ENCODE data around the gene JAG1.

Gene JAG1

GRCh38 chr20:10625641-10626040 lies 48.2 kb downstream of the JAG1 start:
- no peak for TF ChIP-seq ZNF175 (tag by site-specific recombination; IDR thresholded peaks at IDR 0.05)
- TF ChIP-seq ZNF354C (tag by site-specific recombination; IDR thresholded peaks at IDR 0.05; ENCODE audit: borderline replicate concordance, low read depth), result no peak
- TF ChIP-seq MYNN (tag by site-specific recombination; IDR thresholded peaks at IDR 0.05; ENCODE audit: borderline replicate concordance), result no peak
- TF ChIP-seq ZNF174 (tag by site-specific recombination; IDR thresholded peaks at IDR 0.05), result no peak
- TF ChIP-seq, protein P1, sequence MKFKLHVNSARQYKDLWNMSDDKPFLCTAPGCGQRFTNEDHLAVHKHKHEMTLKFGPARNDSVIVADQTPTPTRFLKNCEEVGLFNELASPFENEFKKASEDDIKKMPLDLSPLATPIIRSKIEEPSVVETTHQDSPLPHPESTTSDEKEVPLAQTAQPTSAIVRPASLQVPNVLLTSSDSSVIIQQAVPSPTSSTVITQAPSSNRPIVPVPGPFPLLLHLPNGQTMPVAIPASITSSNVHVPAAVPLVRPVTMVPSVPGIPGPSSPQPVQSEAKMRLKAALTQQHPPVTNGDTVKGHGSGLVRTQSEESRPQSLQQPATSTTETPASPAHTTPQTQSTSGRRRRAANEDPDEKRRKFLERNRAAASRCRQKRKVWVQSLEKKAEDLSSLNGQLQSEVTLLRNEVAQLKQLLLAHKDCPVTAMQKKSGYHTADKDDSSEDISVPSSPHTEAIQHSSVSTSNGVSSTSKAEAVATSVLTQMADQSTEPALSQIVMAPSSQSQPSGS (tag by site-specific recombination; IDR thresholded peaks at IDR 0.05; ENCODE audit: low read depth), result no peak
- no peak for TF ChIP-seq ZNF266 (tag by site-specific recombination; IDR thresholded peaks at IDR 0.05; ENCODE audit: low read depth)
- no peak for TF ChIP-seq HOXA7 (CRISPR knock-in tag; IDR thresholded peaks at IDR 0.05; ENCODE audit: borderline replicate concordance)
- no peak for TF ChIP-seq ZNF10 (tag by site-specific recombination; IDR thresholded peaks at IDR 0.05)
- no peak for TF ChIP-seq ZNF529 (tag by site-specific recombination; IDR thresholded peaks at IDR 0.05; ENCODE audit: insufficient replicate concordance)
- no peak for TF ChIP-seq SP3 (tag by site-specific recombination; IDR thresholded peaks at IDR 0.05)
- TF ChIP-seq, protein P2, sequence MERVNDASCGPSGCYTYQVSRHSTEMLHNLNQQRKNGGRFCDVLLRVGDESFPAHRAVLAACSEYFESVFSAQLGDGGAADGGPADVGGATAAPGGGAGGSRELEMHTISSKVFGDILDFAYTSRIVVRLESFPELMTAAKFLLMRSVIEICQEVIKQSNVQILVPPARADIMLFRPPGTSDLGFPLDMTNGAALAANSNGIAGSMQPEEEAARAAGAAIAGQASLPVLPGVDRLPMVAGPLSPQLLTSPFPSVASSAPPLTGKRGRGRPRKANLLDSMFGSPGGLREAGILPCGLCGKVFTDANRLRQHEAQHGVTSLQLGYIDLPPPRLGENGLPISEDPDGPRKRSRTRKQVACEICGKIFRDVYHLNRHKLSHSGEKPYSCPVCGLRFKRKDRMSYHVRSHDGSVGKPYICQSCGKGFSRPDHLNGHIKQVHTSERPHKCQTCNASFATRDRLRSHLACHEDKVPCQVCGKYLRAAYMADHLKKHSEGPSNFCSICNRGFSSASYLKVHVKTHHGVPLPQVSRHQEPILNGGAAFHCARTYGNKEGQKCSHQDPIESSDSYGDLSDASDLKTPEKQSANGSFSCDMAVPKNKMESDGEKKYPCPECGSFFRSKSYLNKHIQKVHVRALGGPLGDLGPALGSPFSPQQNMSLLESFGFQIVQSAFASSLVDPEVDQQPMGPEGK (tag by site-specific recombination; IDR thresholded peaks at IDR 0.05), result no peak
- no peak for TF ChIP-seq REPIN1 (tag by site-specific recombination; IDR thresholded peaks at IDR 0.05; ENCODE audit: low read depth)
- no peak for TF ChIP-seq ZNF660 (tag by site-specific recombination; IDR thresholded peaks at IDR 0.05)
- no peak for TF ChIP-seq ZNF555 (tag by site-specific recombination; conservative IDR thresholded peaks at IDR 0.05)
- no peak for TF ChIP-seq SCRT2 (tag by site-specific recombination; IDR thresholded peaks at IDR 0.05)
- no peak for TF ChIP-seq KLF10 (tag by site-specific recombination; IDR thresholded peaks at IDR 0.05)
- no peak for TF ChIP-seq ZBTB7A (tag by site-specific recombination; IDR thresholded peaks at IDR 0.05; ENCODE audit: low read depth)
- no peak for TF ChIP-seq TRIM28 (IDR thresholded peaks at IDR 0.05; ENCODE audit: borderline replicate concordance, low read length)
- no peak for TF ChIP-seq ZNF654 (tag by site-specific recombination; IDR thresholded peaks at IDR 0.05; ENCODE audit: low read depth)
- TF ChIP-seq, protein P3, sequence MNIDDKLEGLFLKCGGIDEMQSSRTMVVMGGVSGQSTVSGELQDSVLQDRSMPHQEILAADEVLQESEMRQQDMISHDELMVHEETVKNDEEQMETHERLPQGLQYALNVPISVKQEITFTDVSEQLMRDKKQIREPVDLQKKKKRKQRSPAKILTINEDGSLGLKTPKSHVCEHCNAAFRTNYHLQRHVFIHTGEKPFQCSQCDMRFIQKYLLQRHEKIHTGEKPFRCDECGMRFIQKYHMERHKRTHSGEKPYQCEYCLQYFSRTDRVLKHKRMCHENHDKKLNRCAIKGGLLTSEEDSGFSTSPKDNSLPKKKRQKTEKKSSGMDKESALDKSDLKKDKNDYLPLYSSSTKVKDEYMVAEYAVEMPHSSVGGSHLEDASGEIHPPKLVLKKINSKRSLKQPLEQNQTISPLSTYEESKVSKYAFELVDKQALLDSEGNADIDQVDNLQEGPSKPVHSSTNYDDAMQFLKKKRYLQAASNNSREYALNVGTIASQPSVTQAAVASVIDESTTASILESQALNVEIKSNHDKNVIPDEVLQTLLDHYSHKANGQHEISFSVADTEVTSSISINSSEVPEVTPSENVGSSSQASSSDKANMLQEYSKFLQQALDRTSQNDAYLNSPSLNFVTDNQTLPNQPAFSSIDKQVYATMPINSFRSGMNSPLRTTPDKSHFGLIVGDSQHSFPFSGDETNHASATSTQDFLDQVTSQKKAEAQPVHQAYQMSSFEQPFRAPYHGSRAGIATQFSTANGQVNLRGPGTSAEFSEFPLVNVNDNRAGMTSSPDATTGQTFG (tag by site-specific recombination; IDR thresholded peaks at IDR 0.05; ENCODE audit: borderline replicate concordance), result no peak
- no peaks in the 10 kb centered on the region; the same call in 1 of the 2 replicates for H3K4me1 ChIP-seq (ENCODE audit: control insufficient read depth, insufficient read depth, low read length)
- H3K36me3 ChIP-seq (ENCODE audit: control insufficient read depth in 2 of 2, insufficient read depth in 1 of 2, low read length in 2 of 2), result no peaks in the 10 kb centered on the region
- H3K27ac ChIP-seq (ENCODE audit: extremely low read depth, low read depth, low read length), result no peak overlapping the region
- no peaks in the 10 kb centered on the region for H3K9me3 ChIP-seq (ENCODE audit: control insufficient read depth, insufficient read depth, low read depth, low read length)
- CTCF ChIA-PET, result no interaction called here
- no peak overlapping the region for H3K4me3 ChIP-seq (ENCODE audit: low read depth, low read length)
- POLR2A ChIA-PET, result no interaction called here

Data from HEK293 (cell line).